ENCODE results near the gene ABCA13. TPM values are rescaled to one million over a fixed set of nuclear protein-coding genes. Genes with fewer than 3 reads are reported as not detected.

The ABCA13 gene, protein sequence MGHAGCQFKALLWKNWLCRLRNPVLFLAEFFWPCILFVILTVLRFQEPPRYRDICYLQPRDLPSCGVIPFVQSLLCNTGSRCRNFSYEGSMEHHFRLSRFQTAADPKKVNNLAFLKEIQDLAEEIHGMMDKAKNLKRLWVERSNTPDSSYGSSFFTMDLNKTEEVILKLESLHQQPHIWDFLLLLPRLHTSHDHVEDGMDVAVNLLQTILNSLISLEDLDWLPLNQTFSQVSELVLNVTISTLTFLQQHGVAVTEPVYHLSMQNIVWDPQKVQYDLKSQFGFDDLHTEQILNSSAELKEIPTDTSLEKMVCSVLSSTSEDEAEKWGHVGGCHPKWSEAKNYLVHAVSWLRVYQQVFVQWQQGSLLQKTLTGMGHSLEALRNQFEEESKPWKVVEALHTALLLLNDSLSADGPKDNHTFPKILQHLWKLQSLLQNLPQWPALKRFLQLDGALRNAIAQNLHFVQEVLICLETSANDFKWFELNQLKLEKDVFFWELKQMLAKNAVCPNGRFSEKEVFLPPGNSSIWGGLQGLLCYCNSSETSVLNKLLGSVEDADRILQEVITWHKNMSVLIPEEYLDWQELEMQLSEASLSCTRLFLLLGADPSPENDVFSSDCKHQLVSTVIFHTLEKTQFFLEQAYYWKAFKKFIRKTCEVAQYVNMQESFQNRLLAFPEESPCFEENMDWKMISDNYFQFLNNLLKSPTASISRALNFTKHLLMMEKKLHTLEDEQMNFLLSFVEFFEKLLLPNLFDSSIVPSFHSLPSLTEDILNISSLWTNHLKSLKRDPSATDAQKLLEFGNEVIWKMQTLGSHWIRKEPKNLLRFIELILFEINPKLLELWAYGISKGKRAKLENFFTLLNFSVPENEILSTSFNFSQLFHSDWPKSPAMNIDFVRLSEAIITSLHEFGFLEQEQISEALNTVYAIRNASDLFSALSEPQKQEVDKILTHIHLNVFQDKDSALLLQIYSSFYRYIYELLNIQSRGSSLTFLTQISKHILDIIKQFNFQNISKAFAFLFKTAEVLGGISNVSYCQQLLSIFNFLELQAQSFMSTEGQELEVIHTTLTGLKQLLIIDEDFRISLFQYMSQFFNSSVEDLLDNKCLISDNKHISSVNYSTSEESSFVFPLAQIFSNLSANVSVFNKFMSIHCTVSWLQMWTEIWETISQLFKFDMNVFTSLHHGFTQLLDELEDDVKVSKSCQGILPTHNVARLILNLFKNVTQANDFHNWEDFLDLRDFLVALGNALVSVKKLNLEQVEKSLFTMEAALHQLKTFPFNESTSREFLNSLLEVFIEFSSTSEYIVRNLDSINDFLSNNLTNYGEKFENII (N-terminal part only)
- not detected in 2 replicates for polyA plus RNA-seq (2012; rRNA removed)
- polyA plus RNA-seq (2012; cell fraction: cytosol; rRNA removed), result under 0.01 TPM in 1 of 2 replicates, not detected in the other
- polyA plus RNA-seq (2012; cell fraction: nucleus; rRNA removed), result under 0.01 TPM in 1 of 2 replicates, not detected in the other

DNA sequence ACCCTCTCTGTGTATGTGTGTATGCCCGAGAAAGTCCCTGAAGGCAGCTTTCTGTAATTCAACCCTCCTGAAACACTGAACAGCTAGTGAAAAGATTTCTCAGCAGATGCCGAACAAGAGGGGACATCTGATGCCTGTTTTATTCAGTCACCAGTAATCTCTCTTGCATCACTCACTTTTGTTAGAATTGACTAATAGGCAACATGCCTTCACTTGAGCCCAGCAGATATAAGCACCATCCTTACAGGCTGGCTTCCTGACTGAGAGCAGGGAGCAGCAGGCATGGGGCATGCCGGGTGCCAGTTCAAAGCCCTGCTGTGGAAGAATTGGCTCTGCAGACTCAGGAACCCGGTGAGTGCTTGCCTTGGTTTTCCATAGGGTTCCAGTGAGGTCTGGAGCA, at the start of gene ABCA13:
Gene ABCA13, plus strand, starts transcription at position 257 of the 400 bp plus-strand sequence. Its CDS starts 26 bp downstream, at position 283.
- H3K9me2 ChIP-seq, result no peaks in the 10 kb centered on the region
- CTCF ChIA-PET, result no interaction called here
- no peaks in the 10 kb centered on the region for H4K20me1 ChIP-seq (ENCODE audit: insufficient read depth)
- peaks cover 27% of the 10 kb centered on the region; the same call in 1 of the 2 replicates for H3K27me3 ChIP-seq (ENCODE audit: insufficient read depth)
- H3K79me2 ChIP-seq (ENCODE audit: insufficient read depth), result no peaks in the 10 kb centered on the region
- POLR2A ChIA-PET, result no interaction called here
- H3K9ac ChIP-seq, result no peak within 1 kb of the TSS
- no peak within 1 kb of the TSS for H3K4me2 ChIP-seq
- no peaks in the 10 kb centered on the region for H3K36me3 ChIP-seq (replicated peaks in 1 of 2; ENCODE audit: control insufficient read depth in 1 of 2, insufficient read depth in 2 of 2, low read length in 1 of 2)
- no peaks in the 10 kb centered on the region for H3F3A ChIP-seq (replicated peaks; ENCODE audit: insufficient read depth)
- no peak within 1 kb of the TSS for H3K4me3 ChIP-seq (ENCODE audit: low read depth in 2 of 2, low read length in 1 of 2)
- H3K4me1 ChIP-seq (ENCODE audit: control insufficient read depth in 1 of 2, insufficient read depth in 2 of 2, low read depth in 1 of 2, low read length in 1 of 2), result no peaks in the 10 kb centered on the region
- no peak for DNase-seq
- H3K9me3 ChIP-seq, result no peaks in the 10 kb centered on the region
- no peak within 1 kb of the TSS for H3K27ac ChIP-seq (ENCODE audit: low read depth in 2 of 2, low read length in 1 of 2)
- no peak for TF ChIP-seq FOXM1 (IDR thresholded peaks at IDR 0.05; ENCODE audit: low read depth)
- TF ChIP-seq RCOR1 (IDR thresholded peaks at IDR 0.05; ENCODE audit: low read length), result no peak
- no peak for TF ChIP-seq NRF1 (IDR thresholded peaks at IDR 0.05; ENCODE audit: low read depth, low read length)
- no peak for TF ChIP-seq GATA2 (CRISPR knock-in tag; IDR thresholded peaks at IDR 0.05)
- TF ChIP-seq, protein P1, sequence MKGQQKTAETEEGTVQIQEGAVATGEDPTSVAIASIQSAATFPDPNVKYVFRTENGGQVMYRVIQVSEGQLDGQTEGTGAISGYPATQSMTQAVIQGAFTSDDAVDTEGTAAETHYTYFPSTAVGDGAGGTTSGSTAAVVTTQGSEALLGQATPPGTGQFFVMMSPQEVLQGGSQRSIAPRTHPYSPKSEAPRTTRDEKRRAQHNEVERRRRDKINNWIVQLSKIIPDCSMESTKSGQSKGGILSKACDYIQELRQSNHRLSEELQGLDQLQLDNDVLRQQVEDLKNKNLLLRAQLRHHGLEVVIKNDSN (IDR thresholded peaks at IDR 0.05; ENCODE audit: borderline replicate concordance, low read depth), result no peak
- no peak for TF ChIP-seq RXRA (IDR thresholded peaks at IDR 0.05; ENCODE audit: borderline replicate concordance, low read depth)
- TF ChIP-seq FOSL2 (IDR thresholded peaks at IDR 0.05; ENCODE audit: borderline replicate concordance, low read depth), result no peak
- no peak for TF ChIP-seq GABPA (IDR thresholded peaks at IDR 0.05; ENCODE audit: low read depth)
- TF ChIP-seq, protein P2, sequence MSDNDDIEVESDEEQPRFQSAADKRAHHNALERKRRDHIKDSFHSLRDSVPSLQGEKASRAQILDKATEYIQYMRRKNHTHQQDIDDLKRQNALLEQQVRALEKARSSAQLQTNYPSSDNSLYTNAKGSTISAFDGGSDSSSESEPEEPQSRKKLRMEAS (IDR thresholded peaks at IDR 0.05; ENCODE audit: low read depth), result no peak
- no peak for TF ChIP-seq EZH2phosphoT487 (IDR thresholded peaks at IDR 0.05; ENCODE audit: borderline replicate concordance, low read depth)
- TF ChIP-seq, protein P3, sequence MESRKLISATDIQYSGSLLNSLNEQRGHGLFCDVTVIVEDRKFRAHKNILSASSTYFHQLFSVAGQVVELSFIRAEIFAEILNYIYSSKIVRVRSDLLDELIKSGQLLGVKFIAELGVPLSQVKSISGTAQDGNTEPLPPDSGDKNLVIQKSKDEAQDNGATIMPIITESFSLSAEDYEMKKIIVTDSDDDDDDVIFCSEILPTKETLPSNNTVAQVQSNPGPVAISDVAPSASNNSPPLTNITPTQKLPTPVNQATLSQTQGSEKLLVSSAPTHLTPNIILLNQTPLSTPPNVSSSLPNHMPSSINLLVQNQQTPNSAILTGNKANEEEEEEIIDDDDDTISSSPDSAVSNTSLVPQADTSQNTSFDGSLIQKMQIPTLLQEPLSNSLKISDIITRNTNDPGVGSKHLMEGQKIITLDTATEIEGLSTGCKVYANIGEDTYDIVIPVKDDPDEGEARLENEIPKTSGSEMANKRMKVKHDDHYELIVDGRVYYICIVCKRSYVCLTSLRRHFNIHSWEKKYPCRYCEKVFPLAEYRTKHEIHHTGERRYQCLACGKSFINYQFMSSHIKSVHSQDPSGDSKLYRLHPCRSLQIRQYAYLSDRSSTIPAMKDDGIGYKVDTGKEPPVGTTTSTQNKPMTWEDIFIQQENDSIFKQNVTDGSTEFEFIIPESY (IDR thresholded peaks at IDR 0.05; ENCODE audit: borderline replicate concordance, low read depth), result no peak
- TF ChIP-seq TCF12 (IDR thresholded peaks at IDR 0.05), result no peak
- TF ChIP-seq SMC3 (IDR thresholded peaks at IDR 0.05; ENCODE audit: low read depth, low read length), result no peak
- no peak for TF ChIP-seq CHD2 (IDR thresholded peaks at IDR 0.05; ENCODE audit: low read length, partially characterized antibody)
- TF ChIP-seq RAD21 (IDR thresholded peaks at IDR 0.05; ENCODE audit: low read length), result no peak
- TF ChIP-seq, protein P4, sequence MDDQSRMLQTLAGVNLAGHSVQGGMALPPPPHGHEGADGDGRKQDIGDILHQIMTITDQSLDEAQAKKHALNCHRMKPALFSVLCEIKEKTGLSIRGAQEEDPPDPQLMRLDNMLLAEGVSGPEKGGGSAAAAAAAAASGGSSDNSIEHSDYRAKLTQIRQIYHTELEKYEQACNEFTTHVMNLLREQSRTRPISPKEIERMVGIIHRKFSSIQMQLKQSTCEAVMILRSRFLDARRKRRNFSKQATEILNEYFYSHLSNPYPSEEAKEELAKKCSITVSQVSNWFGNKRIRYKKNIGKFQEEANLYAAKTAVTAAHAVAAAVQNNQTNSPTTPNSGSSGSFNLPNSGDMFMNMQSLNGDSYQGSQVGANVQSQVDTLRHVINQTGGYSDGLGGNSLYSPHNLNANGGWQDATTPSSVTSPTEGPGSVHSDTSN (IDR thresholded peaks at IDR 0.05), result no peak
- WGBS (ENCODE audit: low lambda C conversion rate), result 2% methylated on average over 4 of the region's 4 CpGs
- no peak within 1 kb of the TSS for H2AFZ ChIP-seq (ENCODE audit: low read depth)
